ENCODE data around the gene C4orf50.

- TF ChIP-seq GATA2 (IDR thresholded peaks at IDR 0.05; ENCODE audit: low read depth, low read length) (no peak), GATA3 (IDR thresholded peaks at IDR 0.05; ENCODE audit: low read depth, low read length) (no peak)
These were observed 112.0 kb downstream of the C4orf50 start for GRCh38 chr4:5906191-5906590.
